Right lung (tissue), 5 donors: ENCODE measurements around the gene ORAI1. TPM values are rescaled to one million over a fixed set of nuclear protein-coding genes. Genes with fewer than 3 reads are reported as not detected.
A peak's percentile ranks its signal among the peaks of the same experiment; 100 is the strongest.
"Not testable (repeated sequence)": the region's sequence is repeated elsewhere in the genome, so short reads cannot be mapped to it uniquely, and the experiment has no call there.

Source experiments
- DNase-seq, 2 donors: peaks; one replicate each; pipeline ENCODE4 v3.0.0-alpha.2; 2013
- polyA plus RNA-seq, 5 donors: library from polyadenylated mRNA; unstranded; fragments of 120-200 nt; gene quantifications; one replicate each; pipeline versions ENCODE4 v1.2.1 to v1.2.3, GENCODE V29; 2013; ENCODE audit warnings: inconsistent platforms in 1 of 5, low replicate concordance in 1 of 5; ENCODE audit not compliant: insufficient read length in 5 of 5, insufficient read depth in 1 of 5

ORAI1 gene
- polyA plus RNA-seq, 5 donors: 8.7 to 20.6 (median 11.4) TPM

GRCh38 chr12:121596526-121596925 lies 29.8 kb upstream of the ORAI1 start:
- no peak for DNase-seq

DNA sequence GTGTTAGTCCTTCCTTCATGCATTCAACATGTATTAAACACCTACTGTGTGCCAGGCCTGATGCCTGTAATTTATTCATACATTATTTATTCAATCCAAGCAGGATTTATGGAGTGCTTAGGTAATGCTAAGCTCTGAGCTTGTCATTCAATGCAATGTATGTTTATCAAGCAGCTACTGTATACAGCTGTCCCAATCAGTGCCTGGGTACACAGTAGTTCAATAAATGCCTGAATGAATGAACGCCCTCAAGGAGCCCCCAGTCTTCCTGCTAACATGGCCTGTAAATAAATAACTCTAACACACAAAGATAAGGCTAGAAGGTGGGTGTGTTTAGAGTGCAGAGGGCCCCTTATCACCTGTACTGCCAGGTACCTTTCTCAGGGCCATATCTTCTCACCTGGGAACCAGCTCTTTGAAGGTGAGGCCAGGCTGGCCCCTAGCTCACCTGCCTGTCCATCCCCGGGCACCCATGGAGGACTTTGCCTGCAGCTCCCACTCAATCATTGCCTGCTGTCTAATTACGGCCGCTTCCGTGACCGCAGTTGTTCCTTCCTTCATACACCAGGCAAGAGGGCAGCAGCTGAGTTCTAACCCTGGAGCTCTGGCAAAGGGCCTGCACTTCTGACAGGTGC lies 25.5 kb upstream of the ORAI1 start:
- DNase-seq: no peak

- no peak for DNase-seq
These were observed 23.6 kb upstream of the ORAI1 start for GRCh38 chr12:121602766-121603165.

DNA sequence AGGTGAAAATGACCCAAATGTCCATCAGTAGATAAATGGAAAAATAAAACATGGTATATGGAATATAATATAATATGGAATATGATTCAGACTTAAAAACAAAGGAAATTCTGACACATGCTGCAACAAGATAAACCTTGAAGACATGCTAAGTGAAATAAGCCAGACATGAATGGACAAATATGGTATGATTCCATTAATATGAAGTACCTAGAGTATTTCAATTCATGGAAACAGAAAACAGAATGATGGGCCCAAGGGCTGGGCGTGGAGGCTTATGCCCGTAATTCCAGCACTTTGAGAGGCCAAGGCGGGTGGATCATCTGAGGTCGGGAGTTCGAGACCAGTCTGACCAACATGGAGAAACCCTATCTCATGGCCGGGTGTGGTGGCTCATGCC lies 22.7 kb upstream of the ORAI1 start:
- no peak for DNase-seq

DNA sequence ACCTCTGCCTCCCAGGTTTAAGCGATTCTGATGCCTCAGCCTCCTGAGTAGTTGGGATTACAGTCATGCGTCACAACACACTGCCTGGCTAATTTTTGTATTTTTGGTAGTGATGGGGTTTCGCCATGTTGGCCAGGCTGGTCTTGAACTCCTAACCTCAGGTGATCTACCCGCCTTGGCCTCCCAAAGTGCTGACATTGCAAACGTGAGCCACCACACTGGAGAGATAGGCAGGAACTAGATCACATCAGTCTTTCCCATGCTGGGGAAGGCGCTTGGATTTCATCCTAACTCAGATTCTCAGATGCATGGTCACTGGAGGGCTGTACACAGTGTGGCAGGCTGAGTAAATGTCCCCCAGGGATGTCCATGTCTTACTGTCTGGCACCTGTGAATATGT lies 18.0 kb upstream of the ORAI1 start:
- no peak for DNase-seq

DNA sequence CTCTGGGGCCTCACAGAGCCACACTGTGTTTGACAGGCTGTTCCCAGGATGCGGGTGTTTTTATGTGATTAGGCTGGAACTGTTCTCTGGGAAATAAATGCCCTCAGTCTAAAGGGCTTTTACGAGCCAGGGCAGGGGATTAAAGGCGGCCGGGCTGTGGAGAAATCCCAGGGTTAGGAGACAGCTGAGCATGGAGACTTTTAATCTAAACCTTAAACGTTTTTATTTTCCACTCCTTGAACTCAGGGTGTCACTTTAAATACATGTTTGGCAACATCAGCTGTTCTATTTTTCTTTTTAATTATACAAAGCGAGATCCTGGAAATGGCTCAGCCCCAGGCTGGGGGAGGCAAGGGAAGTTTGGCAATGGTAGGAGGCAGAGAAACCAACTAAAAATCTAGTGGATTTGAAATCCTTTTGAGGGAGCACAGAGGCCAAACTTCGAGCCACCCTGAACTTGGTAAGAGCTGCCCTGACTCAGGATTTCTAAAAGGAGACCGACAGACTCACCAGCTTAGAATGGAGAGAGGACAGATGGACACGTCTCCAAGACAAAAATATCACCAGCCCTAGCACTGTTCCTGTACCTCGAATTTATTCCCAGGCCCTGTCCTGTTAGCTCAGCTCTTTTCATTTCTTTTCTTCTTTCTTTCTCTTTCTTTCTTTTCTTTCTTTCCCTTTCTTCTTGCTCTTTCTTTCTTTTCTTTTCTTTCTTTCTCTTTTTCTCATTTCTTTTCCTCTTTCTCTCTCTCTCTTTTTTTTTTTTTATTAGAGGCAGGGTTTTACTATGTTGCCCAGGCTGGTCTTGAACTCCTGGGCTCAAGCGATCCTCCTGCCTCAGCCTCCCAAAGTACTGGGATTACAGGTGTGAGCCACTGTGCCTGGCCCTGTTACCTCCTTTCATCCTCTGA lies 15.8 kb upstream of the ORAI1 start:
- DNase-seq: peak in 1 of 2 donors; percentile 45

DNA sequence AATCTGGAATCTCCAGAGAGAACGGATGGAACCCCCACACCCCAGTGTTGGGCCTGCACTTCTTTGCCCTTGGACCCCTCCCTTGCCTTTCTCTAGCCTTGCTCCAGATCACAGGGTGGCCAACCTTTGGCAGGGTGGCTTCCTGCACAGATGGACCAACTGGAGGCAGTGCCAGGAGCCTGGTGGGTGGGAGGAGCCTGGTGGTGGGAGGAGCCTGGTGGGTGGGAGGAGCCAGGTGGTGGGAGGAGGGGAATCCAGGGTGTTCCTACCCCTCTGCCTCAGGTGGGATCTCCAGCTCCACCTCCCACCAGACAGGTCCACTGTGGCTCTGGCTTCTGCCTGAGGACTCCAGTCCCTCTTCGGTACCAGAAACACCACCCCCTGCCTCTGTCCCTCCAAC lies 15.0 kb upstream of the ORAI1 start:
- no peak for DNase-seq

DNA sequence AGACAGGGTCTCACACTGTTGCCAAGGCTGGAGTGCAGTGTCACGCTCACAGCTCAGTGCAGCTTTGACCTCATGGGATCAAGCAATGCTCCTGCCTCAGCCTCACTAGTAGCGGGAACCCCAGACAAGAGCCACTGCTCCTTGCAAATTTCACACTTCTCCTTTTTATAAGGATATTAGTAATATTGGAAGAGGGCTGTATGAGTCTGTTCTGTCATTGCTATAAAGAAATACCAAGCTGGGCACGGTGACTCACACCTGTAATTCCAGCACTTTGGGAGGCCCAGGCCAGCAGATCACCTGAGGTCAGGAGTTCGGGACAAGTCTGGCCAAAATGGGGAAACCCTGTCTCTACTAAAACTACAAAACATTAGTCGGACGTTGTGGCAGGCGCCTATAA lies 12.9 kb upstream of the ORAI1 start:
- no peak for DNase-seq

- no peak for DNase-seq
These were observed 11.4 kb upstream of the ORAI1 start for GRCh38 chr12:121614872-121615467.

GRCh38 chr12:121618659-121619233 lies 7.6 kb upstream of the ORAI1 start:
- no peak for DNase-seq

GRCh38 chr12:121620333-121620891 lies 5.9 kb upstream of the ORAI1 start:
- DNase-seq: no peak

DNA sequence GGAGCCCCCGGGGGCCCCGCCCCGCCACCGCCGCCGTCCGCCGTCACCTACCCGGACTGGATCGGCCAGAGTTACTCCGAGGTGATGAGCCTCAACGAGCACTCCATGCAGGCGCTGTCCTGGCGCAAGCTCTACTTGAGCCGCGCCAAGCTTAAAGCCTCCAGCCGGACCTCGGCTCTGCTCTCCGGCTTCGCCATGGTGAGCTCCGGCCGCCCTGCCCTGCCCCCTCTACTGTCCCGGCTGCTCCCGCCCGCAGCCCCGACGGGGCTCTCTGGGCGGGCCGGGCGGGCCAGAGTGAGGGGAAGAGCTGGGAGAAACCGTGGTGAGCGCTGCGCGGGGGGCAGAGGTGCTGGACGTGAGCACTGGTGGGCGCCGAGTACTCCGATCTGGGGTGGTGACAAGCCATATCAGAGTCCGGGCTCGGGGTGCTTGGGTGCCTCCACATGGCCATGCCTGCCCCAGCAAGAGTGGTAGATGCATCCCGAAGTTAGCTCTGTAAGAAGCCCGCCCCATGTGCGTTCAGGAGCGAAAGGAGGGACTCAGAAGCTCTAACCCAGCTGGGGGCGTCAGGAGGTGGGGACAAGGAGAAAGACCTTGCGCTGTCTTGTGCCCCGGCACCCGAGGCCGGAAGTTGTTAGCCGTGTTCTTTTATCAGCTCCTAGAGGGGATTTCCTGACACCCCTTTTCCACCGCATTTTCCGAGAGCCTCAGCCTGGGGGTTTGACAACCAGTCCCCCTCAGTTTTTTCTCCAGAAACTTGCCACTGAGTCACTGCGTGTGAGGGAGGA lies 717 bp downstream of the ORAI1 start:
- peak; percentile 64 to 70 for DNase-seq

GRCh38 chr12:121628037-121628436 lies 1.7 kb downstream of the ORAI1 start:
- DNase-seq: no peak

DNA sequence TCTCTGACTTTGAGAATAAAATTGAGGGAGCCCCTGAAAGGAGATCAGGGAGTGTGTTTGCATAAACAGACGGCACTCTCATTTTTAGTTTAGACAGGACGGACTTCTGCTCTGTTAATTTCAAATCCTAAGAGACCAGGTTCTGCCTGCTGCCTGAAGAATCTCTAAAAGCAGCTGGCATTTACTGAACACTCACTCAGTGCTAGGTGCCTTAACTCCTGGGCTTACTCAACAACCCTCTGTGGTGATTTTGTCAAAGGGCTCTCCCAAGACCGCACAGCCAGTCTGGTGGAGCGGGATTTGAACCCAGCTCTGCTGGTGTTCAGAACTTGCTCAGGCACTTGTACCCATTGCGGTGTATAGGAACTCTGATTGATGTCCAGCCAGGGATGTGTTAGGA lies 2.2 kb downstream of the ORAI1 start:
- DNase-seq: no peak

DNA sequence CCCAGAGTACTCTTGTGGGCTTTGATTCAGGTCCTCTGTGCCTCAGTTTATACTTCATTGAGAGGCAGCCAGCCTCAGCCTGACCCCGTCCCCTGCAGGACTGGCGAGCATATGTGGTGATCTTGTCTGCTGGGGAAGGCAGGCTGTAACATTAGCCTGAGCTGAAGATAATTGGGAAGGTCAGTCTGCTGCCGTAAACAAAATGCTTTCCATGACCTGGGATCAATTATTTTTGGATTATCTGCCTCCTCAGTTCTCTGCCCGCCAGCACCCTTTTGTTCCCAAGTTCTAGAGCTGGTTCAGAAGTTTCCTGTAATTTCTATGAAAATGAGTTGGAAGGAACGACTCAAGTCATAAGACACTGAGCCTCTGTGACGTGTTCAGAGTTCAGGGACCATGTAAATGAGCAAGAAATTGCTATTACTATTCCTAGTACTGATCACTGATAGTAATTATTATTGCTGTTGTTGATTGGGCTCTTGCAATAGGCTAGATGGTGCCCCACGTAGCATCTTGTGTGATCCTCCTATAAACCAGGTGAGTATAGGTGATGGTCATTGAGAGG lies 4.5 kb downstream of the ORAI1 start:
- DNase-seq: no peak

GRCh38 chr12:121632069-121632970 lies 6.0 kb downstream of the ORAI1 start:
- DNase-seq: no peak

- not testable (repeated sequence) for DNase-seq
These were observed 7.5 kb downstream of the ORAI1 start for GRCh38 chr12:121633833-121634196.

GRCh38 chr12:121634836-121635235 lies 8.5 kb downstream of the ORAI1 start:
- DNase-seq: no peak

- DNase-seq: no peak
These were observed 11.0 kb downstream of the ORAI1 start for GRCh38 chr12:121637231-121637914.
